Measurements from ENCODE around the gene LACC1. TPM values are rescaled to one million over a fixed set of nuclear protein-coding genes. Genes with fewer than 3 reads are reported as not detected.

Gene LACC1
- total and polyA plus RNA-seq, 12 donors: 1.8 to 16.5 (median 6.2) TPM

DNA sequence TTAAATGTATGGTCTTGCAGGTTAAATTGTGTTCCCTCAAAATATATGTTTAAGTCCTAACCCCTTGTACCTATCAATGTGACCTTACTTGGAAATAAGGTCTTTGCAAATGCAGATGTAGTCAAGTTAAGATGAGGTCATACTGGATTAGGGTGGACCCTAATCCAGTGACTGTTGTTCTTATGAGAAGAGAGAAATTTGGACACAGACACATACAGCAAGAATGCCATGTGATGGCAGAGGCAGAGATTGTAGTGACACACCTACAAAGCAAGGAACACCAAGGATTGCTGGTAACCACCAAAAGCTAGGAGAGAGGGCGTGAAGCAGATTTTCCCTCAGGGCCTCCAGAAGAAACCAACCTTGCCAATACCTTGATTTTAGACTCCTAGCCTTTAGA is 50.2 kb downstream of the LACC1 start:
- H3K4me1 ChIP-seq: no peaks in the 10 kb centered on the region
- no peaks in the 10 kb centered on the region for H3K36me3 ChIP-seq
- DNase-seq: no peak
- ATAC-seq: no peak
- intact Hi-C loops (cut with DNase I): no loop called here
- no peak overlapping the region for H3K4me3 ChIP-seq
- WGBS, 2 donors: 88 to 96% methylated on average over 1 of the region's 1 CpG
- H3K27me3 ChIP-seq: peaks cover 0 to 87% (median 0%) of the 10 kb centered on the region in 7 donors
- peaks cover 0 to 15% (median 0%) of the 10 kb centered on the region in 11 donors for H3K9me3 ChIP-seq
- TF ChIP-seq, protein P1, sequence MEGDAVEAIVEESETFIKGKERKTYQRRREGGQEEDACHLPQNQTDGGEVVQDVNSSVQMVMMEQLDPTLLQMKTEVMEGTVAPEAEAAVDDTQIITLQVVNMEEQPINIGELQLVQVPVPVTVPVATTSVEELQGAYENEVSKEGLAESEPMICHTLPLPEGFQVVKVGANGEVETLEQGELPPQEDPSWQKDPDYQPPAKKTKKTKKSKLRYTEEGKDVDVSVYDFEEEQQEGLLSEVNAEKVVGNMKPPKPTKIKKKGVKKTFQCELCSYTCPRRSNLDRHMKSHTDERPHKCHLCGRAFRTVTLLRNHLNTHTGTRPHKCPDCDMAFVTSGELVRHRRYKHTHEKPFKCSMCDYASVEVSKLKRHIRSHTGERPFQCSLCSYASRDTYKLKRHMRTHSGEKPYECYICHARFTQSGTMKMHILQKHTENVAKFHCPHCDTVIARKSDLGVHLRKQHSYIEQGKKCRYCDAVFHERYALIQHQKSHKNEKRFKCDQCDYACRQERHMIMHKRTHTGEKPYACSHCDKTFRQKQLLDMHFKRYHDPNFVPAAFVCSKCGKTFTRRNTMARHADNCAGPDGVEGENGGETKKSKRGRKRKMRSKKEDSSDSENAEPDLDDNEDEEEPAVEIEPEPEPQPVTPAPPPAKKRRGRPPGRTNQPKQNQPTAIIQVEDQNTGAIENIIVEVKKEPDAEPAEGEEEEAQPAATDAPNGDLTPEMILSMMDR (IDR thresholded peaks at IDR 0.05): no peak
- no peak overlapping the region for H3K27ac ChIP-seq

GRCh38 chr13:43933378-43933777 is 53.7 kb downstream of the LACC1 start:
- DNase-seq (no peak), ATAC-seq (no peak)
- WGBS, 2 donors: 83 to 87% methylated on average over 2 of the region's 2 CpGs
- TF ChIP-seq, protein P1 (IDR thresholded peaks at IDR 0.05): no peak
- H3K4me1 ChIP-seq: peaks cover 3 to 30% (median 15%) of the 10 kb centered on the region in 9 donors
- no peaks in the 10 kb centered on the region for H3K36me3 ChIP-seq
- no peak overlapping the region for H3K4me3 ChIP-seq
- H3K27ac ChIP-seq: no peak overlapping the region
- peaks cover 0 to 93% (median 0%) of the 10 kb centered on the region in 7 donors for H3K27me3 ChIP-seq
- intact Hi-C loops (cut with DNase I): no loop called here
- peaks cover 0 to 15% (median 0%) of the 10 kb centered on the region in 11 donors for H3K9me3 ChIP-seq

DNA sequence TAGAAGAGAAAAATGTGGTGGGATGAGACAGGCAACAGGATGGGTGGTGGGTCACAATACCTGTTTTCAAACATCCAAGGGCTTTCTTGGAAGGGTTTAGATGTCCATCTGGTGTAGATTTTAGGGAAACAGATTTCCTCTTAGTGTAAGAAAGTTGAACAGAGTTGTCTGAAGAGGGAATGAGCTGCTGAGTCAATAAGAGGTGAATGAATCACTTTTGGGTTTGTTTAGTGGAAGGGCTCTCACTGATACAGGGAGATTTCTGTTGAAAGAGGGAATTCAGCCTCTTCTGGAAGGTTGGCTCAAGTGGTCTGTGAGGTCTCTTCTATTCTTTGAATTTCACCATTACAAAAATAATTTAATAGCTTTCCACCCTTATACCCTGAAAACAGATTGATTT is 54.6 kb downstream of the LACC1 start:
- Histone ChIP-seq H3K9me3 (peaks cover 0 to 15% (median 0%) of the 10 kb centered on the region in 11 donors), H3K4me3 (no peak overlapping the region), H3K27me3 (peaks cover 0 to 89% (median 0%) of the 10 kb centered on the region in 7 donors), H3K36me3 (no peaks in the 10 kb centered on the region), H3K27ac (no peak overlapping the region), H3K4me1 (peaks cover 3 to 38% (median 20%) of the 10 kb centered on the region in 9 donors)
- DNase-seq (no peak), ATAC-seq (no peak)
- TF ChIP-seq, protein P1 (IDR thresholded peaks at IDR 0.05): no peak
- intact Hi-C loops (cut with DNase I): no loop called here

DNA sequence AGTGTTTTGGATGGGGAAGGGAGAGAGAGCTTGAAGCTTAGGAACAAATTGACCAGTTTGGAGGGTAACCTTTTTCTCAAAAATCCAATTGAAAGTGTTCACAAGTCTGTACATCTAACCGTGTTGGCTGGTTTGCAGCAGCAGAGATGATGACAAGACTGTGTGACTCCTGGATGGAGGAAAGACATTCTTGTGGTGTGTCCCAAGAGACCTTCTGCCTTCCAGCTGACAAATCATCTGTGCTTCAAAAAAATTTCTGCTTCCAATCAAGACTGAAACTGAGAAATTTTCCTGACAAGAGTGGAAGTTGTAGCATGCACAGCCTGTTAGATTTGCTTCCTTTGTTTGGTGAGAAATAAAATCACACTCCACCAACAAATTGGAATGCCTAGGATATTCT is 56.2 kb downstream of the LACC1 start:
- H3K36me3 ChIP-seq: no peaks in the 10 kb centered on the region
- intact Hi-C loops (cut with DNase I): loop anchor here in 1 of 10 donors (5.0 kb wide), 1 partner anchor 81 kb away; no protein-coding TSS in a partner anchor
- peaks cover 3 to 42% (median 22%) of the 10 kb centered on the region in 9 donors for H3K4me1 ChIP-seq
- H3K4me3 ChIP-seq: no peak overlapping the region
- DNase-seq (no peak), ATAC-seq (no peak)
- H3K27ac ChIP-seq: no peak overlapping the region
- TF ChIP-seq, protein P1 (IDR thresholded peaks at IDR 0.05): no peak
- H3K9me3 ChIP-seq: peaks cover 0 to 10% (median 0%) of the 10 kb centered on the region in 11 donors
- H3K27me3 ChIP-seq: peaks cover 0 to 83% (median 0%) of the 10 kb centered on the region in 7 donors
- WGBS, 2 donors: 48 to 70% methylated on average over 1 of the region's 1 CpG
